ENCODE measurements around the gene SGO2.
A peak's percentile ranks its signal among the peaks of the same experiment; 100 is the strongest.

SGO2 gene

DNA sequence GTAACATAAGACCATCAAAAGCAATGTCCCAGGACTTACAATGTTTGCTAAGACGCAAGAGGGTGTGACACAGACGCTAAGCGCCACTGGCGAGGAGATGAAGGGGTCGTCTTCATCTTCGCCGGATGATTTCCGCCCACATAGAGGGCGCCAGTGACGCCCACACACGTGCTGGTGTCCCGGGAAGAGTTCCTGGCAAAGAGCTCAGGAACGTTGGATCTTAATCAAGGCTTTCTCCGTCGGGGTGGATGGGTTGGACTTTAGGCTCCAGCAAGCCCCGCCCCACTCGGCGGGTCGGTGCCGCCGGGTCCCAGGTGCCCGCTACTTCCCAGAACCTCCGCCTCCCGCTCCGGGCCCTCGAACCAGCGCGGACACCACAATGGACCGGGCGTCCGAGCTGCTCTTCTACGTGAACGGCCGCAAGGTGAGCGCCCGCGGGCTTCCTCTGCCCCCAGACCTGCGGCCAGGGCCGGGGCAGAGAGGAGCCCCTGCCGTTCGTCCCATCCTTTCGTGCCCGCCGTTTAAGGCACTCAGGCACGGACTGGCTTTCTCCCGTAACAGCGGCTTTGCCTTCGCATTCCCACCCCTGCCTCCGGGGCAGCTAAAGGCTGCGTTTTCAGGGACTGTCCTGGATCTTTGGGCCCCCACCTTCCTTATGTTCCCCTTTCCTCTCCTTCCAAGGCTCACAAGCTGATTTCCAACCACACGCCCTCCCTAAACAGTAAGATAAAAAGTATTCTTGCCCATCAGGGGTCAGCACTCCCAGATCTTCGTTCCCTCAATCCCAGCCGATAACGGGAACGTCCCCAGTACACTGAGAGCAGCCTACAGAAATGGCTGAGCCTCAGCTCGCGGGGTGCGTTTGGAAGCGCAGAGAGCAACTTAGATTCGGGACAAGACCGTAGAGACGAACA lies 60.0 kb downstream of the SGO2 start, which contains the start of gene AOX1:
AOX1 (plus strand) TSS at position 285 of the 914 bp plus-strand sequence; CDS start at position 380, 95 bp downstream.
- in situ Hi-C loops (cut with HindIII; ENCODE audit: low pct_ligation_motif_present, low pct_unique_long_range_greater_than_20kb, low sequenced_read_pairs) = no loop called here
- DNase-seq = no peak

- DNase-seq = no peak
- in situ Hi-C loops (cut with HindIII; ENCODE audit: low pct_ligation_motif_present, low pct_unique_long_range_greater_than_20kb, low sequenced_read_pairs) = no loop called here
Observed at GRCh38 chr2:200586644-200586975, 60.6 kb downstream of the SGO2 start.

- no peak for DNase-seq
- in situ Hi-C loops (cut with HindIII; ENCODE audit: low pct_ligation_motif_present, low pct_unique_long_range_greater_than_20kb, low sequenced_read_pairs) = no loop called here
Observed at GRCh38 chr2:200587007-200587616, 61.1 kb downstream of the SGO2 start.

DNA sequence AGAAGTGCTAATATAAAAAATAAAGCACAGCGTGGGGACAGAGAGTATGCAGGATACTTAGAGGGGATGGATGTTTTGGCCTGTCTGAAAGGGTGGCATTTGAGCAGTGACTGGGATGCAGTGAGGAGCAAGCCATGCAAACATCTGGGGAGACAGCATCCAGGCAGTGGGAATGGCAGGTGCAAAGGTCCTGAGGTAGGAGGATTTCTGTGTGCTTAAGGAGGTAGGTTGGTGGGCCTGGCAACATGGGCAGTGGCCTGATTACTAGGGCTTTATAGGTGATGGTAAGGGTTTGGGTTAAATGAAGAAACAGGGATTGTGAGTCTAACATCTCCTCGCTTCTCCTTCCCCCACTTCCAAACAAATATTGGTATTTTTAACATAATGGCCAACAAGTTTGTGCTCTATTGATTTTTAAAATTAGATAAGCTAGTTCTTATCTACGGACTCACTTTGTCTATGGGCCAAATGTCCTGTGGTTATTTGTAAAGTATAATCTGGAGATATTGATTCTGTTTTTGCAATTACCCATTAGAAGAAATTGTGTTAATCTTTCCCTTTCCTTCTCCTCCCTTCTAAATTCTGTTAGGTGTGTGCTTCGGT lies 62.2 kb downstream of the SGO2 start:
- DNase-seq = no peak
- in situ Hi-C loops (cut with HindIII; ENCODE audit: low pct_ligation_motif_present, low pct_unique_long_range_greater_than_20kb, low sequenced_read_pairs) = no loop called here

DNA sequence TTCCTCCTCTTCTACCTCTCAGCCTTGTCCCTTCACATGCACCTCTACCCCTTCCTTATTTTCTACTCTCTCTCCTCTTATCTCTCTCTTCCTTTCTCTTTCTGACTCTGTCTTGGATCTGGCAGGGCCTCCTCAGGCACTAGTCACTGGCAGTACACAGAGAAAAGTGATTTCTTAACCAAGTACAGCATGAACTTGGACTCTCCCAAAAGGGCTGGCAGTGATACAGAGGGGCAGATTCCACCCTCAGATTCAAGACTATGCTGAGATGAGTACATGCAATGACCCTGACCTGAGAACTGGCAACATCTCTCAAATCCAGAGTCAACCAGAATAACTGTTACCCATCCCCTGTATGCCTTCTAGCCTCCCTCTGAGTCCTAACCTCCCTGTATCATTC lies 64.1 kb downstream of the SGO2 start:
- in situ Hi-C loops (cut with HindIII; ENCODE audit: low pct_ligation_motif_present, low pct_unique_long_range_greater_than_20kb, low sequenced_read_pairs) = no loop called here
- no peak for DNase-seq

DNA sequence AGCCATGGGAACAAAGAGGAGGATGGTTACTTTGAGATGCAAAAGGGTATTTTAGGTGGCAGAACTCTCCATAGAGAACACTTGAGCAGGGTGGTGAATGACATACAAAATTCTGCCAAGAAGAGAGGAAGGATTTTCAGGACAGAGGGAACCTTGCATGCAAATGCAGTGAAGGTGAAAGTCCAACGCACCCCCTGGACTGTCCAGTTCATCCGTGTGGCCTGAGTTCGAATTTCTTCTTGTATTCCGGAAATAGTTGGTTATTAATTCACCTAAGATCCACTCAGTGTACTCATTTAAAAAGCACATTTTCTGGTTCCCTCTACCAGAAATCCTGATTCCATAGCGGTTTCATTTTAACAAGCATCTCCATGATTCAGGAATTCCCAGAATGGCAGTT lies 65.3 kb downstream of the SGO2 start:
- in situ Hi-C loops (cut with HindIII; ENCODE audit: low pct_ligation_motif_present, low pct_unique_long_range_greater_than_20kb, low sequenced_read_pairs) = no loop called here
- DNase-seq = no peak

- in situ Hi-C loops (cut with HindIII; ENCODE audit: low pct_ligation_motif_present, low pct_unique_long_range_greater_than_20kb, low sequenced_read_pairs) = no loop called here
- no peak for DNase-seq
Observed at GRCh38 chr2:200592406-200593075, 66.5 kb downstream of the SGO2 start.

DNA sequence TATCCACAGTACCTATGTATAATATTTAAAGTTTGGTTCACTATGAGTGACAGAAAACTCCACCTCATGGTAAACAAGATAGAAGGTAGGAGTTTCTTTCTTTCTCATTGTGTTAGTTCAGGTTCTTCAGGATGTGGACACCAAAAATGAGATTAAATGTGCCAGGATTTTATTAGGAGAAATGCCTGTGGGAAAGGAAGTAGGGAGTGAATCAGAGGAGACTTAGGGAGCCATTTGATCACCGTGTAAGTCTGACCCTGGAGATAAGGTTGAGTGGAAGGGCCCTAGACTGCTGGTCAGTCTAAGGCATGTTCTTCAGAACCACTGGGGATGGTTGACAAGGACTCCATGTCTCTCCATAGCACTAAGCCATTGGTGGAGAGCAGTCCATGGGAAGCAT lies 67.9 kb downstream of the SGO2 start:
- in situ Hi-C loops (cut with HindIII; ENCODE audit: low pct_ligation_motif_present, low pct_unique_long_range_greater_than_20kb, low sequenced_read_pairs) = no loop called here
- no peak for DNase-seq

DNA sequence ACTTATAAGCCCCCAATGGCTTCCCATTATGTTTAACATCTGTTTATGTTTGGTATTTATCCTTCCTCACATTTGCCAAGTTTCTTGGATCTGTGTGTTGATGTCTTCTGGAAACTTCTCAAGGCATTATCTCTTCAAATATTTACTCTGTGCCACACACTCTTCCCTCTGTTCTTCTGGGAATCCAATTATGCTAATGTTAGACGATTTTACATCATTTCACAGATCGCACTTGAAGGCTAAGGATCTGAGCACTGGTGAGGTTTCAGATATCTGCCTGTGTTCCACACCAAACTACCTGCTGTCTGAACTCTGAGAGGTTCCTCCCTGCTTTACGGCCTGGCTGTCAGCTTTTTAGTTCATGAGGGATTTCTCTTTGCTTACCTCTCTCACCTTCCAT lies 69.9 kb downstream of the SGO2 start:
- DNase-seq = no peak
- in situ Hi-C loops (cut with HindIII; ENCODE audit: low pct_ligation_motif_present, low pct_unique_long_range_greater_than_20kb, low sequenced_read_pairs) = no loop called here

GRCh38 chr2:200596774-200597570 lies 71.0 kb downstream of the SGO2 start:
- in situ Hi-C loops (cut with HindIII; ENCODE audit: low pct_ligation_motif_present, low pct_unique_long_range_greater_than_20kb, low sequenced_read_pairs) = no loop called here
- no peak for DNase-seq

DNA sequence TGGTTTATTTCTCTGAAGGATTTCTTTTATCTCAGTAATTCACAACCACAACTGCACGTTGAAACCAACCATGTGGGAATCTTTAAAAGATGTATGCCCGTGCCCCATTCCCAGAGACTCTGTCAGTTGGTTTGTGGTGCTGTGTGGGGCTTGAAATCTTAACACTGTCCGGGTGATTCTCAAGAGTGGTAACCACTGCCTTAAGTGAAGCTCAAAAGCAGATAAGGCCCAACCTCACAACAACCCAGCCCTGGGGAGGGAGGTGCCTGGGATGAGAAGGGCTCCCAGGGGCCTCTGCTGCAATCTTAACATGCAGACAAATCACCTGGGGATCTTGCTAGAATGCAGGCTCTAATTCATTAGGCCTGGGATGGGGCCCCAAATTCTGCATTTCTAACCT lies 73.2 kb downstream of the SGO2 start:
- no peak for DNase-seq
- in situ Hi-C loops (cut with HindIII; ENCODE audit: low pct_ligation_motif_present, low pct_unique_long_range_greater_than_20kb, low sequenced_read_pairs) = no loop called here

DNA sequence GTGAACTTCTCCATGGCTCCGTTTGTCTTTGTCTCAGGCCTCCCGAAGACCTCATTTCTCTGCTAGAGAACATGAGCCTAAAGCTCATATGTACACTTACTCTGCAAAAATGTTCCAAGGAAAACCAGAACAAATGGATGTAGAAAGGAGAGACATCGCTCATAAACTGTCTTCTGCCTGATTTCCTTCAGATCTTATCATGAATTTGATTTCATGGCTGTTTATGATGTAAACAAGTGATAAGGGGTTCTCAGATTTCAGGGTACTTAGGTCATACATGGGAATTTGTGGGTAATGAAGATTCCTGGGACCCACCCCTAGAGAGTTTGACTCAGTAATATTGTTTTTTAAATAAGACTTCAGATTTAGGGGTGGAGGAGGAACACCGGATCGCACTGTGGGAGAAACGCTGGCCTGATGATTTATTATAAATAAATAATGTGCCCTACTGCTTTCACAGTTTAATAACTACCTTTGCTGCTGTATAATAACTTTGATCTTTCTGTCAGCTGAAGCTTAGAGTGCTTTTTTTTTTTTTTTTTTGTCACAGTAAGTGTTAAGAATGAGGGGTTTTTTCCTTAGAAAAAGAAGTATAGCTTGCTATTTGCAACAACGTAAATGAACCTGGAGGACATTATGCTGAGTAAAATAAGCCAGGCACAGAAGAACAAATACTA lies 74.7 kb downstream of the SGO2 start:
- DNase-seq = no peak

GRCh38 chr2:200602584-200602983 lies 76.6 kb downstream of the SGO2 start:
- in situ Hi-C loops (cut with HindIII; ENCODE audit: low pct_ligation_motif_present, low pct_unique_long_range_greater_than_20kb, low sequenced_read_pairs) = no loop called here
- no peak for DNase-seq

More for the DNA sequence above, 74.7 kb downstream of the SGO2 start:
- in situ Hi-C loops (cut with HindIII; ENCODE audit: low pct_ligation_motif_present, low pct_unique_long_range_greater_than_20kb, low sequenced_read_pairs) = no loop called here

DNA sequence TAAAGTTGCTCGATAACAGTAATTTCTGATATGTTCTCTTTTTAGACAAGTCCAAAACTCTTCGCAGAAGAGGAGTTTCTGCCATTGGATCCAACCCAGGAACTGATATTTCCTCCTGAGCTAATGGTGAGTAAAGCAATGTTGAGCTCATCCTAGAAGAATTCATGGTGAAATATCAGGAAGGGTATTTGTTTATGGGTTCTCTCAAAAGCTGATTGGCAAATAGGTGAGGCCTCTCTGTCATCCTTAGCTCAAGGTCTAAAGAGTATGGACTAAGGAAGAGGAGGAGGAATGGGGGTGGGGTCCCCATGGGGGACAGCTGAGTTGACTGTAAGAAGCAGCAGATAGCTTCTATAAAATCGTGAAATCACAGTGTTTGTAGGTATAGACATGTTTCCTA lies 78.0 kb downstream of the SGO2 start:
- in situ Hi-C loops (cut with HindIII; ENCODE audit: low pct_ligation_motif_present, low pct_unique_long_range_greater_than_20kb, low sequenced_read_pairs) = no loop called here
- peak; percentile 58 for DNase-seq

- in situ Hi-C loops (cut with HindIII; ENCODE audit: low pct_ligation_motif_present, low pct_unique_long_range_greater_than_20kb, low sequenced_read_pairs) = no loop called here
- no peak for DNase-seq
Observed at GRCh38 chr2:200604571-200605255, 78.7 kb downstream of the SGO2 start.

GRCh38 chr2:200608341-200609027 lies 82.5 kb downstream of the SGO2 start:
- in situ Hi-C loops (cut with HindIII; ENCODE audit: low pct_ligation_motif_present, low pct_unique_long_range_greater_than_20kb, low sequenced_read_pairs) = no loop called here
- no peak for DNase-seq

All from ACHN (cell line).